ENCODE results near the gene PCDHGA3.

The PCDHGA3 gene

DNA sequence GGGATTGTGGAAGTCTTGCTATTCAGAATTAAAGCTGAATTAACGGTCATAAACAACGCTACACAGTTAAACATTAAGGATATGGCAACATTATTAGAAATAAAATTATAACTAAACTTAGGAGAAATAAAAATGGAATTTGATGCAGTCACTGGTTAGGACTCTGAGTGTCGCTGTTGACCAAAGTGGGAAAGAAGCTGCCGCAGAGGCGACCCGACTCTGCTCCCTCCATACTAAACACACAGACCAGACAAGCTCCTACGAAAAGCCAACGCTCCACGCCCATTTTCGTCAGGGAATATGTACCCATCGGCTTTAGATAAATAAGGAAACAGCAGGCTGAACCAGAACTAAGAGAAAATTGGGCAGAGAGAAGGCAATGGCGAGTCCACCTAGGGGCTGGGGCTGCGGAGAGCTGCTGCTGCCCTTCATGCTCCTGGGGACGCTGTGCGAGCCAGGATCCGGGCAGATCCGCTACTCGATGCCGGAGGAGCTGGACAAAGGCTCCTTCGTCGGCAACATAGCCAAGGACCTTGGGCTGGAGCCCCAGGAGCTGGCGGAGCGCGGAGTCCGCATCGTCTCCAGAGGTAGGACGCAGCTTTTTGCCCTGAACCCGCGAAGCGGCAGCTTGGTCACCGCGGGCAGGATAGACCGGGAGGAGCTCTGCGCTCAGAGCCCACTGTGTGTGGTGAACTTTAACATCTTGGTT, 20.5 kb downstream of the PCDHGA3 start, which contains the start of gene PCDHGA5:
Gene PCDHGA5 (plus strand): TSS at position 211 of the 709 bp plus-strand sequence. CDS start 169 bp downstream, at position 380.
- no peak within 1 kb of the TSS for H3K27ac ChIP-seq (ENCODE audit: extremely low read depth, low read depth, low read length)
- H3K9me3 ChIP-seq (ENCODE audit: control insufficient read depth, insufficient read depth, low read depth, low read length), result peaks cover 3% of the 10 kb centered on the region; the same call in 1 of the 2 replicates
- no peak within 1 kb of the TSS for H3K4me3 ChIP-seq (ENCODE audit: low read depth, low read length)
- TF ChIP-seq, protein P1, sequence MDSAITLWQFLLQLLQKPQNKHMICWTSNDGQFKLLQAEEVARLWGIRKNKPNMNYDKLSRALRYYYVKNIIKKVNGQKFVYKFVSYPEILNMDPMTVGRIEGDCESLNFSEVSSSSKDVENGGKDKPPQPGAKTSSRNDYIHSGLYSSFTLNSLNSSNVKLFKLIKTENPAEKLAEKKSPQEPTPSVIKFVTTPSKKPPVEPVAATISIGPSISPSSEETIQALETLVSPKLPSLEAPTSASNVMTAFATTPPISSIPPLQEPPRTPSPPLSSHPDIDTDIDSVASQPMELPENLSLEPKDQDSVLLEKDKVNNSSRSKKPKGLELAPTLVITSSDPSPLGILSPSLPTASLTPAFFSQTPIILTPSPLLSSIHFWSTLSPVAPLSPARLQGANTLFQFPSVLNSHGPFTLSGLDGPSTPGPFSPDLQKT (IDR thresholded peaks at IDR 0.05; ENCODE audit: borderline replicate concordance, low read depth, low read length), result no peak
- TF ChIP-seq SCRT2 (tag by site-specific recombination; IDR thresholded peaks at IDR 0.05) (no peak), ZNF561 (tag by site-specific recombination; IDR thresholded peaks at IDR 0.05; ENCODE audit: borderline replicate concordance) (no peak), MZF1 (tag by site-specific recombination; IDR thresholded peaks at IDR 0.05; ENCODE audit: borderline replicate concordance) (no peak), KLF7 (tag by site-specific recombination; IDR thresholded peaks at IDR 0.05; ENCODE audit: borderline replicate concordance) (no peak), ZNF350 (tag by site-specific recombination; IDR thresholded peaks at IDR 0.05) (no peak), SP7 (tag by site-specific recombination; IDR thresholded peaks at IDR 0.05) (no peak), ZNF423 (tag by site-specific recombination; IDR thresholded peaks at IDR 0.05) (no peak)
- no peaks in the 10 kb centered on the region for H3K4me1 ChIP-seq (ENCODE audit: control insufficient read depth, insufficient read depth, low read length)
- ChIA-PET CTCF (interaction anchor here (0.7 to 2.3 kb wide), 9 partner anchors 10 to 203 kb away, joined by 3 to 13 read pairs (median 4); partner anchors contain the start of genes PCDHGA4 and PCDHGB1), POLR2A (interaction anchor here (0.6 kb wide), 1 partner anchor 38 kb away, joined by 3 read pairs; no protein-coding TSS in a partner anchor)
- no peaks in the 10 kb centered on the region for H3K36me3 ChIP-seq (ENCODE audit: control insufficient read depth in 2 of 2, insufficient read depth in 1 of 2, low read length in 2 of 2)

DNA sequence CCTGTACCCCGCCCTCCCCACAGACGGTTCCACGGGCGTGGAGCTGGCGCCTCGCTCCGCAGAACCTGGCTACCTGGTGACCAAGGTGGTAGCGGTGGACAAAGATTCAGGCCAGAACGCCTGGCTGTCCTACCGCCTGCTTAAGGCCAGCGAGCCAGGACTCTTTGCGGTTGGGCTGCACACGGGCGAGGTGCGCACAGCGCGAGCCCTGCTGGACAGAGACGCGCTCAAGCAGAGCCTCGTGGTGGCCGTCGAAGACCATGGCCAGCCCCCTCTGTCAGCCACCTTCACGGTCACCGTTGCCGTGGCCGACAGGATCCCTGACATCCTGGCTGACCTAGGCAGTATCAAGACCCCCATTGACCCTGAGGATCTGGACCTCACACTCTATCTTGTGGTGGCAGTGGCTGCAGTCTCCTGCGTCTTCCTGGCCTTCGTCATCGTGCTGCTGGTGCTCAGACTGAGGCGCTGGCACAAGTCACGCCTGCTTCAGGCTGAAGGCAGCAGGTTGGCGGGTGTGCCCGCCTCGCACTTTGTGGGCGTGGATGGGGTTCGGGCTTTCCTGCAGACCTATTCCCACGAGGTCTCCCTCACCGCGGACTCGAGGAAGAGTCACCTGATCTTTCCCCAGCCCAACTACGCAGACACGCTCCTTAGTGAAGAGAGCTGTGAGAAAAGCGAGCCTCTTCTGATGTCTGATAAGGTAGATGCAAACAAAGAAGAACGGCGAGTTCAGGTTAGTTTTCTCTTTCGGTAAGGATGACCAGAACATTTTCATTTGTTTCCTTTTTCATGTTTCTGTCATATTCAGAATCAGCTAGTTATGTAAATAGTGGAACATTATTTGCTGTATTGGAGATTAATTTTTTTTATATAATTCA, 22.6 kb downstream of the PCDHGA3 start:
- ChIA-PET POLR2A (no interaction called here), CTCF (interaction anchor here (0.5 to 0.8 kb wide), 4 partner anchors 8 to 30 kb away, joined by 3 to 4 read pairs (median 3); partner anchors contain the start of gene PCDHGA7)
- no peaks in the 10 kb centered on the region for H3K36me3 ChIP-seq (ENCODE audit: control insufficient read depth in 2 of 2, insufficient read depth in 1 of 2, low read length in 2 of 2)
- H3K4me3 ChIP-seq (ENCODE audit: low read depth, low read length), result no peak overlapping the region
- no peaks in the 10 kb centered on the region for H3K9me3 ChIP-seq (ENCODE audit: control insufficient read depth, insufficient read depth, low read depth, low read length)
- H3K4me1 ChIP-seq (ENCODE audit: control insufficient read depth, insufficient read depth, low read length), result no peaks in the 10 kb centered on the region
- H3K27ac ChIP-seq (ENCODE audit: extremely low read depth, low read depth, low read length), result no peak overlapping the region
- TF ChIP-seq ZNF175 (tag by site-specific recombination; IDR thresholded peaks at IDR 0.05) (no peak), SP3 (tag by site-specific recombination; IDR thresholded peaks at IDR 0.05) (no peak), ZNF350 (tag by site-specific recombination; IDR thresholded peaks at IDR 0.05) (no peak), BCL11A (tag by site-specific recombination; IDR thresholded peaks at IDR 0.05; ENCODE audit: low read depth) (no peak), ZNF223 (tag by site-specific recombination; IDR thresholded peaks at IDR 0.05) (no peak), ZNF324 (tag by site-specific recombination; IDR thresholded peaks at IDR 0.05) (no peak), HOXC10 (CRISPR knock-in tag; IDR thresholded peaks at IDR 0.05) (no peak), ZNF707 (tag by site-specific recombination; IDR thresholded peaks at IDR 0.05) (no peak), HOXA7 (CRISPR knock-in tag; IDR thresholded peaks at IDR 0.05; ENCODE audit: borderline replicate concordance) (no peak), ZNF501 (tag by site-specific recombination; IDR thresholded peaks at IDR 0.05) (no peak)
- TF ChIP-seq, protein P2, sequence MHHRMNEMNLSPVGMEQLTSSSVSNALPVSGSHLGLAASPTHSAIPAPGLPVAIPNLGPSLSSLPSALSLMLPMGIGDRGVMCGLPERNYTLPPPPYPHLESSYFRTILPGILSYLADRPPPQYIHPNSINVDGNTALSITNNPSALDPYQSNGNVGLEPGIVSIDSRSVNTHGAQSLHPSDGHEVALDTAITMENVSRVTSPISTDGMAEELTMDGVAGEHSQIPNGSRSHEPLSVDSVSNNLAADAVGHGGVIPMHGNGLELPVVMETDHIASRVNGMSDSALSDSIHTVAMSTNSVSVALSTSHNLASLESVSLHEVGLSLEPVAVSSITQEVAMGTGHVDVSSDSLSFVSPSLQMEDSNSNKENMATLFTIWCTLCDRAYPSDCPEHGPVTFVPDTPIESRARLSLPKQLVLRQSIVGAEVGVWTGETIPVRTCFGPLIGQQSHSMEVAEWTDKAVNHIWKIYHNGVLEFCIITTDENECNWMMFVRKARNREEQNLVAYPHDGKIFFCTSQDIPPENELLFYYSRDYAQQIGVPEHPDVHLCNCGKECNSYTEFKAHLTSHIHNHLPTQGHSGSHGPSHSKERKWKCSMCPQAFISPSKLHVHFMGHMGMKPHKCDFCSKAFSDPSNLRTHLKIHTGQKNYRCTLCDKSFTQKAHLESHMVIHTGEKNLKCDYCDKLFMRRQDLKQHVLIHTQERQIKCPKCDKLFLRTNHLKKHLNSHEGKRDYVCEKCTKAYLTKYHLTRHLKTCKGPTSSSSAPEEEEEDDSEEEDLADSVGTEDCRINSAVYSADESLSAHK (tag by site-specific recombination; IDR thresholded peaks at IDR 0.05), result no peak
- TF ChIP-seq, protein P3, sequence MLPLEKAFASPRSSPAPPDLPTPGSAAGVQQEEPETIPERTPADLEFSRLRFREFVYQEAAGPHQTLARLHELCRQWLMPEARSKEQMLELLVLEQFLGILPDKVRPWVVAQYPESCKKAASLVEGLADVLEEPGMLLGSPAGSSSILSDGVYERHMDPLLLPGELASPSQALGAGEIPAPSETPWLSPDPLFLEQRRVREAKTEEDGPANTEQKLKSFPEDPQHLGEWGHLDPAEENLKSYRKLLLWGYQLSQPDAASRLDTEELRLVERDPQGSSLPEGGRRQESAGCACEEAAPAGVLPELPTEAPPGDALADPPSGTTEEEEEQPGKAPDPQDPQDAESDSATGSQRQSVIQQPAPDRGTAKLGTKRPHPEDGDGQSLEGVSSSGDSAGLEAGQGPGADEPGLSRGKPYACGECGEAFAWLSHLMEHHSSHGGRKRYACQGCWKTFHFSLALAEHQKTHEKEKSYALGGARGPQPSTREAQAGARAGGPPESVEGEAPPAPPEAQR (tag by site-specific recombination; IDR thresholded peaks at IDR 0.05), result no peak
- TF ChIP-seq, protein P4, sequence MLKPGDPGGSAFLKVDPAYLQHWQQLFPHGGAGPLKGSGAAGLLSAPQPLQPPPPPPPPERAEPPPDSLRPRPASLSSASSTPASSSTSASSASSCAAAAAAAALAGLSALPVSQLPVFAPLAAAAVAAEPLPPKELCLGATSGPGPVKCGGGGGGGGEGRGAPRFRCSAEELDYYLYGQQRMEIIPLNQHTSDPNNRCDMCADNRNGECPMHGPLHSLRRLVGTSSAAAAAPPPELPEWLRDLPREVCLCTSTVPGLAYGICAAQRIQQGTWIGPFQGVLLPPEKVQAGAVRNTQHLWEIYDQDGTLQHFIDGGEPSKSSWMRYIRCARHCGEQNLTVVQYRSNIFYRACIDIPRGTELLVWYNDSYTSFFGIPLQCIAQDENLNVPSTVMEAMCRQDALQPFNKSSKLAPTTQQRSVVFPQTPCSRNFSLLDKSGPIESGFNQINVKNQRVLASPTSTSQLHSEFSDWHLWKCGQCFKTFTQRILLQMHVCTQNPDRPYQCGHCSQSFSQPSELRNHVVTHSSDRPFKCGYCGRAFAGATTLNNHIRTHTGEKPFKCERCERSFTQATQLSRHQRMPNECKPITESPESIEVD (tag by site-specific recombination; IDR thresholded peaks at IDR 0.05), result no peak

Measured in HEK293 (cell line).